ENCODE measurements around the gene SNX5.

Gene SNX5

GRCh38 chr20:17968366-17969277 lies at the start of gene SNX5, which contains the start of gene MGME1:
SNX5 (minus strand) TSS chr20:17968794; CDS start chr20:17968425, 369 bp downstream.
MGME1 (plus strand) TSS chr20:17969018; CDS start chr20:17969860, 842 bp downstream.
- peak; percentile 91 for DNase-seq

DNA sequence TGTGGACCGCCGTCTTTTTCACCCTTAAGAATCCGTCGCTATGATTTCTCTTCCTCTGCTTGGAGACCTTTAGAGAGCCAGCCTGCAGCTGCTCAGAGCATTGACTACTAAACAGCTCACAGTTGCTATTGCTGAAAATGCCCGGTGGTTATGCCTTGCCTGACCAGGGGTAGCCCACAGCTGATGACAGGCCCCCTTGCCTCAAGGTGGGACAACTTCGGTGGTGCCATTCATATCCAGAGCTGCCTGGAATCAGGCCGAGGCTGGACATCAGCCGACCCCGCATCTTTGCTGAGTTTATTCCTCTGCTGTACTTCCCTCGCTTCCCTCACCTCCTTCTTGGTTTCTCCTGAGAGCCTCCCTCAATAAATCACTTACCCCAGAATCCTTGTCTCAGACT lies 49.5 kb upstream of the SNX5 start:
- DNase-seq = no peak

DNA sequence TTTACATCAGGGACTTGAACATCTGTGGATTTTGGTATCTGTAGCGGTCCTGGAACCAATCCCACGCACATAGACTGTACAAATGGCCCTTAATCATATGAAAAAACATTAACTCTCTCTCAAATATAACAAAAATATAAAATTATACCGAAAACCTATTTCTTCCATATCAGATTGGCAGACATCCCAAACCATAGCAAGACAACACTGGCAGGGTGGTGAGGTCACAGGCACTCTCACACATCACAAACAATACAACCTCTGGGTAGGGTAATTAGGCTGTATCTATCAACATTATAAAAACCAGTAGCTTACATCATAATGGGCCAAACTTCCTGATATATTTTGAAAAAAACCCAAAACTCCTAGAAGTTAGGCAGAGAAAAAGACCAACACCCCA lies 48.2 kb upstream of the SNX5 start:
- DNase-seq = no peak

DNA sequence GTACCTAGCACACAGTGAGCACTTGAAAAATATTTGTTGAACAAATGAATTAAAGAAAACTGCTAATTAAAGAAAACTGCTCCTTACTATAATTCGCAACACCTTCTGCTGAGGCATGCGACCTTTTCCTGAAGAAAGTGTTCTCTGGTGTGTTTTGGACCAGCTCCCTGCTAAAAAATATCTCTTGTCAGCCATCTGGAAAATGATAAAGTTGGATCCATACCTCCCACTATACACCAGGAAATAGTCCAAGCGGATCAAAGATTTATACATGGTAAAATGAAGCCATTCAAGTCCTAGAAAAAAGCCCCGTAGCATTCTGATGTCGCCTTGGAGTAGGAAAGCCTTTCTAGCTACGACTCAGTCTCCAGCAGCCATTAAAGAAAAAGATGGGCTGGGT lies 45.8 kb upstream of the SNX5 start:
- DNase-seq = no peak

DNA sequence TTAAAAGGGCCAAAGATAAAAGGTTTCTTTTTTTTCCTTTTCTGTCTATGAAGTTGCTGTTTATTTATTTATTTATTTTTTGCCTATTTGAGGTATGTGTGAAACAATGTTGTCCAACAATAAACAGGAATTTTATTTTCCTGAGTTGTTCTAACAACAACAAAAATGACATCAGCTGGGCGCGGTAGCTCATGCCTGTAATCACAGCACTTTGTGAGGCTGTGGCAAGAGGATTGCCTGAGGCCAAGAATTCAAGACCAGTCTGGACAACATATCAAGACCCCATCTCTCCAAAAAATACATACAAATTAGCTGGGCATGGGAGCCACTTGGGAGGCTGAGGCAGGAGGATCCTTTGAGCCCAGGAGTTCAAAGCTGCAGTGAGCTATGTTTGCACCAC lies 44.3 kb upstream of the SNX5 start:
- DNase-seq = no peak

DNA sequence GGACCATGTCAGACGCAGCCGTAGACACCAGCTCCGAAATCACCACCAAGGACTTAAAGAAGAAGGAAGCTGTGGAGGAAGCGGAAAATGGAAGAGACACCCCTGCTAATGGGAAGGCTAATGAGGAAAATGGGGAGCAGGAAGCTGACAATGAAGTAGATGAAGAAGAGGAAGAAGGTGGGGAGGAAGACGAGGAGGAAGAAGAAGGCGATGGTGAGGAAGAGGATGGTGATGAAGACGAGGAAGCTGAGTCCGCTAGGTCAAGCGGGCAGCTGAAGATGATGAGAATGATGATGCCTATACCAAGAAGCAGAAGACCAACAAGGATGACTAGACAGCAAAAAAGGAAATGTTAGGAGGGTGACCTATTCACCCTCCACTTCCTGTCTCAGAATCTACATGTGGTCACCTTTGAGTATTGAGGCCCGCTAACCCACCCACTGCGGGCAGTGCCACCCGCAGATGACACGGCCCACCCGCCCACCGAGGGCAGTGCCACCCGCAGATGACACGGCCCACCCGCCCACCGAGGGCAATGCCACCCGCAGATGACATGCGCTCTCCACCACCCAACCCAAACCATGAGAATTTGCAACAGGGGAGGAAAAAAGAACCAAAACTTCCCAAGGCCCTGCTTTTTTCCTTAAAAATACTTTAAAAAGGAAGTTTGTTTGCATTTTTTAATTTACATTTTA lies 43.5 kb upstream of the SNX5 start:
- no peak for DNase-seq

DNA sequence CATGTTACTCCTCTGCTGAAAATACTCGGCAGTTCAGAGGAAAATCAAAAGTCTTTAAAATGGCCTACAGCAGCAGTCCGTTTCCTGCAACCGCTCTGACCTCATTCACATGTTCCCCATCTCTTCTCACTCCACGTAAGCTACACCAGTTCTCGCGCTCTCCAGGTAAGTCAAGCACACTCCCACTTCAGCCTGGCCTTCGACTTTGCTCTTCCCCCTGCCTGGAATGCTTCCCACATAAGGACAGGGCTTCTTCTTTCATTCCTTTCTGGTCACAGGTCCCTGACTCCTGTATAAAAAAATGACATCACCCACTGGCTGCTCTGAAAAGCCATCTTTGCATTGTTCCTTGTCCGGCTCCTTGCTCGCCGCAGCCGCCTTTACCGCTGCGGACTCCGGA lies 42.9 kb upstream of the SNX5 start:
- no peak for DNase-seq

DNA sequence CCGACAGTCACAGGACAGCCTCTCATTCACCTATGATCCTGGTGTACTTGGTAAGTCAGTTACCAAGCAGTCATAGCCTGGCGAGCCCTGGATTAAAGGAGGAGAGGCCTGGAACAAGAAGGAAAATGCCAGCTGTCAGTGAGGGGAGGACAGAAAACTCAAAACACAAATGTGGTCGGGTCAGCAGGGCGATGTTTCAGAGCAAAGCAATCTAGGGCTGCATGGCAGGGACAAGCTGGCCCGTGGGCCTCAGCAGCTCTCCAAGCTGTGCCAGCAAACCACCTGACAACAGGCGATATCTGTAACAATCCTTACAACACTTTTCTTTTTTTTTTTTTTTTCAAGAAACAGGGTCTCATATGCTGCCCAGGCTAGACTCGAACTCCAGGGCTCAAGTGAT lies 40.5 kb upstream of the SNX5 start:
- DNase-seq = no peak

- DNase-seq = no peak
Observed at GRCh38 chr20:18007534-18008292, 39.1 kb upstream of the SNX5 start.

DNA sequence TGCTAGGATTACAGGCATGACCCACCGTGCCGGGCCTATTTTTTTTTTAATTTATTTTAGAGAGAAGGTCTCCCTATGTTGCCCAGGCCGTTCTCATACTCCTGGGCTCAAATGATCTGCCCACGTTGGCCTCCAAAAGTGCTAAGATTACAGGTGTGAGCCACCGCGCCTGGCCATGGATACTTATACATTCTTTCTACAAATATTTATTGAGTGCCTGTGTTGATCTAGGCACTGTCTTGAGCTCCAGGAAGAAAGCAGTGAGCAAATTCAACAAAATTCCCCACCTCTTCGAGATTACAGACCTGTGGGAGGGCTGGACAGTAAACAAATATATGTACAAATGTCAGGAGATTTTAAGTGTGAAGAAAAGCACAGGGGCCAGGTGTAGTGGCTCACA lies 38.1 kb upstream of the SNX5 start:
- no peak for DNase-seq

DNA sequence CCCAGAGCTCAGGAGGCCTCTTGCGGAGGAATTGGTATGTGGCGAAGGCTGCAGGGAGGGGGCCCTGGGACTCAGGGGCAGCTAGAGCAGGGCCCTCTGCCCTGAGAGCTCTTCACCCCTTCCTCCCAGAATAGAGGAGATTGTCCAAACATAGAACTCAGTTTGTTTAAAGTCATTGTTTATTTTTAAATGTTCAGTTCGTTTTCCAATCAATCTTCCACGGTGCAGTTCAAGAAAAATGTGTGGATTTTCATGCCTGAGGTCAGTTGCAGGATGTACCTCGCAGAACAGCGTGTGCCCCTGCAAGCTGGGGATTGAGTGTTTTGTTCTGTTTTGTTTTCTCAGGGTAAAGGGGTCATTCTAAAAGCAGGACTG lies 37.4 kb upstream of the SNX5 start:
- DNase-seq = no peak

DNA sequence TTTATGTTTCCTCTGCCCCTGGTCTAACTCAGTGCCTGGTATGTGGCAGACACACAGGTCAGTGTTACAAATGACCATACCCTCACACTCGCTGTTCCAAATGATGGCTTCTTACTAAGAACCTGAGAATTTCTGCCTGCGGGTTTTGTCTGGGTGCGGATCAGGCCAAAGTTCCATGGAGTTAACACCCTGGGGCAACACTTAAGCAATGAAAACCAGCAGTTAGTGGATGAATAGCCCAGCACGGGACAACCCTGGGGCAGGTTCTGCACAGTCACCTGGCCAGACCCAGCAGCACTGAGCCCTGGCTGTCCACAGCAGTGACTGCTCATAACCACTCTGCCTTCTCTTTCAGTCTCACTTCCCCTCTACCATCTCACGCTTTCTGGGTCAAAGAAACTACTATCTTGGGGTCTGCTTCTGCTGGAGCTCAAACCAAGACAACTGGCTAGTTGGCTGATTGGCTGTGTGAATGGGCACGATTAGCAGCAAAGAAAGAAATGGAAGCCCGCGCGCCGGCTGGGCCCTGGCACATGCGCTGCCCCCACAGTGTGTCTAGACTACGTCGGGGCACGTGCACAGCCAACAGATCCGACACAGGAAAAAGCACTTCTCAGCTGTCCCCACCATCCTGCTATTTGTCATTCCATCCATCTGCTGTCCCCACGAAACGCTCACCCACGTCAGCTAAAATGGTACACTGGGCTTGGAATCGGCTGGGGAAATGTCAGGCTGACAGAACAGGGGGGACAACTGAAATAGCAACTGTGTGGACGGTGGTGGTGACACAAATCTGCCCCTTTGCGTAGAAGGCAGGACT lies 36.8 kb upstream of the SNX5 start:
- DNase-seq = no peak

GRCh38 chr20:18004384-18005031 lies 35.9 kb upstream of the SNX5 start:
- no peak for DNase-seq

- DNase-seq = no peak
Observed at GRCh38 chr20:18003897-18004296, 35.3 kb upstream of the SNX5 start.

DNA sequence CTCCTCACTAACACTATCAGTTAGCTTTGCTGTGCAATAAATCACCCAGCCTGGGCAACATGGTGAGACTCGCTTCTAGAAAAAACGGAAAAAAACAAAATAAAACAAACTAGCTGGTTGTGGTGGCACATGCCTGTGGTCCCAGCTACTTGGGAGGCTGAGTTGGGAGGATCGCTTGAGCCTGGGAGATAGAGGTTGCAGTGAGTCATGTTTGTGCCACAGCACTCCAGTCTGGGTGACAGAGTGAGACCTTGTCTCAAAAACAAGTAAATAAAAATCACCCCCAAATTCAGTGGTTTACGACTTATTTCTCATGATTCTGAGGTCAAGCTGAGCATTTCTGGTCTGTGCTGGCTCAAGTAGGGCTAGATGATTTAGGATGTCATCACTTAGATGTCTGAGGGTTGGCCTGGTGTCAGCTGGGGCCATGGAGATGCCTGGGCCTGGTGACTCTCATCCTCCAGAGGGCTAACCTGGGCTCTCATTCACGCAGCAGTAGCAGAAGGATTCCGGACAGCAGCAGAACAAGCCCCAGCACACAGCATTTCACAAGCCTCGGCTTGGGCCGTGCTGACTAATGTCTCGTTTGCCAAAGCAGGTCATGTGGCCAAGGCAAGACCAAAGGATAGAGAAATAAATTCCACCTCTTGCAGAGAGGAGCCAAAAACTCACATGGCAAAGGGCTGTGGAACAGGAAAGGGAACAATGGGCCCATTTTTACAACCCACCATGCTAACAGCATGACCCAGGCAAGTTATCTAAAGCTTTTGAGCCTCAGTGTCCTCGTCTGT lies 32.7 kb upstream of the SNX5 start:
- DNase-seq = no peak

DNA sequence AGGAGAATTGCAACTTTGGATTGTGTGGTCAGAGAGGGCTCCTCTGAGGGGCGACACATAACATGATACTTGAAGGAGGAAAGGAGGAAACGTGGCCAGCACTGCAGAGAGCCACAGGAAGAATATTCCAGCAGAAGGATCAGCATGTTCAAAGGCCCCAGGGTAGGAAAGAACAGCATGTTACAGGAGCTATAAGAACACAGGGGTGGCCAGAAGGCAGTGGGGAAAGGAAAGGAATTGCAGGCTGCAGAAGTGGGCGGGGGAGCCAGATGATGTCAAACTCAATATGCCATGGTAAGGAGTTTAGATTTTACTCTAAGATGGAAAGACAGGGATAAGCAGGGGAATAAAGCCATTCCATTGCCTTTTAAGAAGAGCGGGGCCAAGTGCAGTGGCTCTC lies 31.0 kb upstream of the SNX5 start:
- DNase-seq = no peak

DNA sequence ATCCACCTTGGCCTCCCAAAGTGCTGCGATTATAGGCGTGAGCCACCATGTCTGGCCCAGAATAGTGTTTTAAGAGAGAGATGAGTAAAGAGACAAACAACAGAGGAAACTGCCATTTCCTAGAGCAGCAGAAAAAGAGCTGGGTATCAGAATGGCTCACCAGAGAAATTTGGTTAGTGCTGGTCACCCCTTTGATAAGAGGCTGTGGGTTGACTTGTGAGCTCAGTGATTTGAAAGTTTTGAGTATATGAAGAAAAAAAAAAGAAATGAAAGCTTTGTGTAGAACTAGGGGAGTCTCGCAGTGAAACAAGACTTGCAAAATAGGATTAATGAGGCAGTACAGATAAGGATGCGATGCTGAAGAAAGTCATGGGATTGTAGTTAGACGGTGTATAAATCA lies 29.9 kb upstream of the SNX5 start:
- no peak for DNase-seq

DNA sequence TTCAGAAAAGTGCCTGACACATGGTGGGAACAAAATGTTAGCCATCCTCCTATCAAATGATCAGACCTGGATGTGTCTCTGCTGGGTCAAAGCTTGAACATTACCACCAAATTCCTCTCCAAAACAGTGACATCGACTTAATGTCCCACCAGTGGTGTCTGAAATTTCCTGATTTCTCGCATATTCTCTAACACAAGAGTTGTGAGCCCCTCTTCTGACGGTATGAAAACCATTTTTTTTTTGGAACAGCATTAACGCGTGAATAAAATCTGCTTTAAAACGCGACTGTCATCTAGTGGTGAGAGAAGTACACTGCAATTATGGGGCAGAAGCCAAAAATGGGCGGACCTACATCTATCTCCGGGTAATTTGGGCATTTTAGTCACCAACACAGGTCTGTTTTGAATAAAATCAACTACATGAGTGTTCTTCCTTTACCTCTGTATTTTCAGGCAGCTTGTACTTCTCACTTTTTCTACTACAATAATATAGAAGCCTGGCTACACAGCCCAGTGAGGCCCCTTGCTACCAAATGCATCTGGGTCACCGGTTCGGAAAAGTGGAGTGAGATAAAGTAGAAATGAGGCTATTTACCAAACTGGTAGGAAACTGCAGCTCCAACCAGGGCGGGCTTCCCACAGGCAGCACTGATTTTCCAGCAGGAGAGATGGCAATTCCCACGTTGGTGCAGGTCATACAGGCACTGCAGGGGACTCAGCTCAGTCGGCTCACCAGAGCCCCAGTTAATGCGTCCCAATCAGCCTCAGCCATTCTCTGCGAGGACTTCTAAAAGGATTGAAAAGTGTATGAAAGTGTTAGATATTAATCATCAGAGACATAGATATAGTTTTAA lies 27.6 kb upstream of the SNX5 start:
- DNase-seq = peak; percentile 16

GRCh38 chr20:17993546-17993945 lies 25.0 kb upstream of the SNX5 start:
- no peak for DNase-seq

DNA sequence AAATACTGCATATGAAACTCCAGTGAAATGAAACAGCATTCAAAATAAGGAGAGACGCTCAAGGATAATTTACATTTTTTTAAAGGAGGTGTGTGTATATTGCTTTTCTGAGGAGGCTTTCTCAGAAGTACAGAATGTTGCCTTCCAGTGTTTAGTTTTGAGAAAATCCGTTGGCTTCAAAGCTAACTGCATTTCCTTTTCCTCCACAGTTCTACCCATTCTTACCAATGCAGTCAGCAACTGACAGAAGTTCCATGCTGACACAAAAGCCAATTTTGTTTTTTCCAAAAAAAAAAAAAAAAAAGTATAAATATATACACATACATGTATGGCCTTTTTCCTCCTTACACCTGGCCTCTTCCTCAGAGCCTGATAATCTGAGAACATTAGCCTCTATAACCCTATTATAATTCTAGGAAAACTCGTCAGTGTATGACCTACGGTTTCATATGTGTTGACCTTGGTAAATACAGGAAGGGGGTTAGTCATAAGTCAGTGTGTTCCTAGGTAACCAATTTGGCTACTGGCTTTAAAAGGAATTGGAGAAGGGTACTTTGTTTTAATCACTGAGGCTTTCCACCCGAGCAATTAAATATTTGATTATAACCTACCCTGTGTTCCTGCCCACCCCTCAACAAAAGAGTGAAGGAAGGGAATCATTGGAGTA lies 24.4 kb upstream of the SNX5 start:
- DNase-seq = peak; percentile 89
